Measurements from ENCODE around the gene SORCS3. TPM values are rescaled to one million over a fixed set of nuclear protein-coding genes. Genes with fewer than 3 reads are reported as not detected.

SORCS3 gene
- total RNA-seq, 1 donor from 2014 or later, result 0.26 TPM

- no peak for DNase-seq (ENCODE audit: low spot score)
- no peaks in the 10 kb centered on the region for H3K9me3 Mint-ChIP-seq
- Histone ChIP-seq H4K20me1 (ENCODE audit: low read depth) (no peaks in the 10 kb centered on the region), H3K27me3 (no peaks in the 10 kb centered on the region), H3K27ac (no peak overlapping the region), H3K4me1 (no peaks in the 10 kb centered on the region), H3K36me3 (no peaks in the 10 kb centered on the region), H3K4me3 (no peak overlapping the region), H3F3A (ENCODE audit: low read depth) (no peaks in the 10 kb centered on the region), H3K9me3 (ENCODE audit: low read depth) (no peaks in the 10 kb centered on the region), H3K9ac (no peak overlapping the region), H2AFZ (replicated peaks) (no peak overlapping the region), H3K79me2 (ENCODE audit: low read depth) (no peaks in the 10 kb centered on the region), H3K4me2 (no peak overlapping the region)
- no peak overlapping the region for H3K4me3 Mint-ChIP-seq
- peaks cover 2% of the 10 kb centered on the region for H3K27me3 Mint-ChIP-seq (ENCODE audit: insufficient read depth, low read depth)
- no peaks in the 10 kb centered on the region for H3K36me3 Mint-ChIP-seq
- peaks cover 3% of the 10 kb centered on the region for H3K4me1 Mint-ChIP-seq
- TF ChIP-seq EZH2phosphoT487 (IDR thresholded peaks at IDR 0.05), result no peak
- no peak overlapping the region for H3K27ac Mint-ChIP-seq
Observed at GRCh38 chr10:105070952-105071351, 429.9 kb downstream of the SORCS3 start.

- TF ChIP-seq EZH2 (IDR thresholded peaks at IDR 0.05) (no peak), EZH2phosphoT487 (IDR thresholded peaks at IDR 0.05) (no peak), CTCF (IDR thresholded peaks at IDR 0.05) (no peak)
- Histone ChIP-seq H4K20me1 (ENCODE audit: low read depth) (no peaks in the 10 kb centered on the region), H3K27ac (no peak overlapping the region), H3K36me3 (no peaks in the 10 kb centered on the region), H3K9me3 (ENCODE audit: low read depth) (no peaks in the 10 kb centered on the region), H3K4me1 (no peaks in the 10 kb centered on the region), H3K79me2 (ENCODE audit: low read depth) (no peaks in the 10 kb centered on the region), H3F3A (ENCODE audit: low read depth) (no peaks in the 10 kb centered on the region), H3K4me3 (no peak overlapping the region), H3K27me3 (no peaks in the 10 kb centered on the region), H2AFZ (replicated peaks) (no peak overlapping the region), H3K9ac (no peak overlapping the region), H3K4me2 (no peak overlapping the region)
- Mint-ChIP-seq H3K4me3 (no peak overlapping the region), H3K4me1 (peaks cover 3% of the 10 kb centered on the region), H3K27ac (no peak overlapping the region), H3K36me3 (no peaks in the 10 kb centered on the region), H3K9me3 (no peaks in the 10 kb centered on the region), H3K27me3 (ENCODE audit: insufficient read depth, low read depth) (peaks cover 2% of the 10 kb centered on the region)
- no peak for DNase-seq (ENCODE audit: low spot score)
Observed at GRCh38 chr10:105071980-105072379, 430.9 kb downstream of the SORCS3 start.

- Mint-ChIP-seq H3K36me3 (no peaks in the 10 kb centered on the region), H3K27me3 (ENCODE audit: insufficient read depth, low read depth) (peaks cover 2% of the 10 kb centered on the region), H3K4me1 (peaks cover 3% of the 10 kb centered on the region), H3K27ac (no peak overlapping the region), H3K9me3 (no peaks in the 10 kb centered on the region), H3K4me3 (no peak overlapping the region)
- H4K20me1 ChIP-seq (ENCODE audit: low read depth), result no peaks in the 10 kb centered on the region
- H3K4me2 ChIP-seq, result no peak overlapping the region
- no peak overlapping the region for H3K4me3 ChIP-seq
- H3K79me2 ChIP-seq (ENCODE audit: low read depth), result no peaks in the 10 kb centered on the region
- no peak overlapping the region for H3K9ac ChIP-seq
- no peaks in the 10 kb centered on the region for H3K9me3 ChIP-seq (ENCODE audit: low read depth)
- TF ChIP-seq CTCF (IDR thresholded peaks at IDR 0.05) (no peak), EZH2 (IDR thresholded peaks at IDR 0.05) (no peak)
- H3K27me3 ChIP-seq, result no peaks in the 10 kb centered on the region
- no peak overlapping the region for H2AFZ ChIP-seq (replicated peaks)
- no peak for DNase-seq (ENCODE audit: low spot score)
- H3K36me3 ChIP-seq, result no peaks in the 10 kb centered on the region
- H3K4me1 ChIP-seq, result no peaks in the 10 kb centered on the region
- H3F3A ChIP-seq (ENCODE audit: low read depth), result no peaks in the 10 kb centered on the region
- no peak overlapping the region for H3K27ac ChIP-seq
Observed at GRCh38 chr10:105073999-105074398, 432.9 kb downstream of the SORCS3 start.

GRCh38 chr10:105075031-105075430 is 433.9 kb downstream of the SORCS3 start:
- Histone ChIP-seq H3K4me1 (no peaks in the 10 kb centered on the region), H3F3A (ENCODE audit: low read depth) (no peaks in the 10 kb centered on the region), H3K36me3 (no peaks in the 10 kb centered on the region), H3K9ac (no peak overlapping the region), H3K4me2 (no peak overlapping the region), H3K4me3 (no peak overlapping the region), H3K9me3 (ENCODE audit: low read depth) (no peaks in the 10 kb centered on the region), H4K20me1 (ENCODE audit: low read depth) (no peaks in the 10 kb centered on the region), H3K79me2 (ENCODE audit: low read depth) (no peaks in the 10 kb centered on the region), H3K27ac (no peak overlapping the region), H3K27me3 (no peaks in the 10 kb centered on the region), H2AFZ (replicated peaks) (no peak overlapping the region)
- Mint-ChIP-seq H3K4me3 (no peak overlapping the region), H3K27ac (no peak overlapping the region), H3K27me3 (ENCODE audit: insufficient read depth, low read depth) (peaks cover 2% of the 10 kb centered on the region), H3K36me3 (no peaks in the 10 kb centered on the region), H3K9me3 (no peaks in the 10 kb centered on the region), H3K4me1 (no peaks in the 10 kb centered on the region)
- DNase-seq (ENCODE audit: low spot score), result no peak
- TF ChIP-seq EZH2phosphoT487 (IDR thresholded peaks at IDR 0.05), result no peak
- TF ChIP-seq CTCF (IDR thresholded peaks at IDR 0.05), result no peak
- no peak for TF ChIP-seq EZH2 (IDR thresholded peaks at IDR 0.05)

Measured in neural progenitor cell (in vitro differentiated cells).